ENCODE data around the gene ASCC1.

Gene ASCC1

GRCh38 chr10:72080042-72080975, 135.8 kb downstream of the ASCC1 start:
- DNase-seq: no peak

DNA sequence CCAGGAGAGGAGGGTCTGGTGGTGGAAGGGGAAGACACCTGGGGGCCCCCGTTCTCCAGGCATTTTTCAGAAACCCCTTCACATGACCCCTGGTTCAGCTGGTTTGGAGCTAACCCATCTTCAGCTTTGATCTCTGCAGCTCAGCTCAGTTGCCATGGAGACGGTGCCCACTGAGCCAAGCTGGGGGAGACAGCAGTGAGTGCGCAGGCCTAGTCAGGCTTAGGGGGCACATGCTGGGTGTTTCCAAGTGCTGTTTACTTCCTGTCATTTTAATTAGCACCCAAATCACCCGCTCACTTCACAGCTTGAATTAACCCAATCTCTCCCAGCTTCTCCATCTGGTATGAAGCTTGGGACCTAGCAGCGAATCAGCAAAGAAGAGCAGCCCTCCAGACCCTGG, 136.7 kb downstream of the ASCC1 start:
- DNase-seq: peak; percentile 73

DNA sequence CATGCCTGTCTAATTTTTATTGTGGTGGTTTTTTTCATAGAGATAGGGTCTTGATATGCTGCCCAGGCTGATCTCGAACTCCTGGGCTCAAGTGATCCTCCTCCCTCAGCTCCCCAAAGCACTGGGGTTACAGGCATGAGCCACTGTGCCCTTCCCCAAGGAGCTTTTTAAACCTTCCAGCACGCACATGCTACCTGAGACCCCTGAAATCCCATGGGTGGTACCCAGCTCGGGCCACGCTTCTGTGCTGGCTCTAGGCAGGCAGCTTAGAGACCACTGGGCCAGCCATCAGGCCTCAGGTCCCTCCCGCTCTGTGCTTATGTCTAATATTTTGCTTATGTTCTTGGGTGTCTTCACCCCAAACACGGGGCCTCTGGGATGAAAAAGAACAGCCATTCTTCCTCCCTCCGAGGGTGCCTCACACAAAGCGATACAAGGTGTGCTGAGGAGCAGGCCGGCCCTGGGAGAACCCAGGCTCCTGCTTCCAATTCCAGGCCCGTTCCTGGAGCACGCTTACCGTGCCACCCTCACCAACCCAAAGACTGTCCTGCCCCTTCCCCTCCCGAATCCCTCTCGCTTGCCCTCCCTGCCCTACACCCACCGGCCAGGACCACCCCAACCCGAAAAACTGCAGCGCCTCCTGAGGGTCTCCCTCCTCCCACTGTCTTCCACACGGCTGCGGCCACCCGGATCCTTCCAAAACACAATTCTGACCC, 138.6 kb downstream of the ASCC1 start:
- DNase-seq: no peak

DNA sequence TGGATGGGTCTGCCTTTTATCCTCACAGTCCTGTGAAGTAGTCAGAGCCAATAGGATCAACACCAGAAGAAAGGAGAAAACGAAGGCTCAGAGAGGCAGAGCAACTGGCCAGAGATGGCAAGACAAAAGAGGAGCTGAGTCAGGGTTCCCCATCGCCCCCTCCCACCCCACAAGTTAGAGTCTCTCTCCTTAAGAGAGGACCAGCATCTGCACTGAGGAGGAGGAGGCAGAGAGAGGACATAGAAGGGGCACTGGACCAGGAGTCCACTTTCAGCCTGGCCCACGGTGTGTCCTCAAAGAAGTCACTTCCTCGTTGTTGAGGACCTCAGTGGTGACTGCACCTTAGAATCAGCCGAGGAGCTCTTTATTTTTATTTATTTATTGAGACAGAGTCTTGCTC, 139.3 kb downstream of the ASCC1 start:
- DNase-seq: no peak

DNA sequence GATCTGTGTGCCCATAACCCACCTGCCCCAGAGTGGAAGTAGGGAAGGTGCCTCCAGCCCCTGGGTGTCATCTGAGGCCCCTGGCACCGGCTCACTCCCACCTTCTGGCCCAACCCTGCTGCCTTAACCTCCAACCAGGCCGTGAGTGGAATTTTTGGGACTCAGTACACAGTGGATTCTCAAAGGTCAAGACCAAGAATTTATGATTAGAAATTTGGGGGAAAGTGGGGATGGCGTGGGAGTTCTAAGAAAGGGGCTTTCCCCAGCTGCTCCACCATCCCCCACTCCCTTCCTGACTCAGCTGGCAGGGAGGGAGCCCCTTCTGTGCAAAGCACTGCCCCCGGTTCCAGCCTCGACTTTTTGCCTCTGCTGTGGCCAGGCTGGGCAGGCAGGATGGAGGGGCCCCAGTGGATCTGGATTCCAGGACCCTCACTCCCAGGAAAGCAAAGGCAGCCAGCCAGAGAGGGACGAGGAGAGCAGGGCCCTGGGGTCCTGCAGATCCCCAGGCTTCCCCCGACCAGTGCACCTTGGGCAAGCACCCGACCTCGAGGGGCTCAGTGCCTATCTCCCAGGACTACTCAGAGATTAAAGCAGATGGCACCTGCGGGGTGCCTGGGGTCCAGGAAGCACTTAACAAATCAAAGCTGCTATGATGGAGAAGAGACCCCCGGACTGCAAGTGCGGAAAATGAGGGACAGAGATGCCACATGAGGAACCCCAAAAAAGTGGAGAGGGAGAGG, 140.5 kb downstream of the ASCC1 start:
- DNase-seq: no peak

GRCh38 chr10:72074574-72075375, 141.3 kb downstream of the ASCC1 start:
- no peak for DNase-seq

- no peak for DNase-seq
Measured at GRCh38 chr10:72073708-72074573, 142.1 kb downstream of the ASCC1 start.

DNA sequence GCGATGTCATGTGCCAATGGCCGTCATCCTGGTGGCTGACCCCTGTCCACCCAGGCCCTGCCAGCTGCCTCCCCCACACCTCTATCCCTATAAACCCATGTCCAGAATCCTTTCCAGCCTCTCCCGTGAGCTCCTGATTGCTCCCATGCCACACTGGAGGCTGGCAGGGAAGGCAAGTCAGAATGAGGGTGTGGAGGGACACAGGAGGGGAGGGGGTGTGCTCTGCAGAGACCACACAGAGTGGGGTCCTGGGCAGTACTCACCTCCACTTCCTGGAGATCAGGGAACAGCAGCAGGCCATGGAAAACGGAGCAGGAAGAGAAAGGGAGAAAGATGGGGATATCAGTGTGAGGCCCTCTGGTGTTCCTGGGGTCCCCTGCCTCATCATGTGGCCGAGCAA, 143.4 kb downstream of the ASCC1 start:
- no peak for DNase-seq

- no peak for DNase-seq
Measured at GRCh38 chr10:72072046-72072445, 144.0 kb downstream of the ASCC1 start.

- DNase-seq: no peak
Measured at GRCh38 chr10:72069751-72070526, 146.1 kb downstream of the ASCC1 start.

- no peak for DNase-seq
Measured at GRCh38 chr10:72068901-72069446, 147.1 kb downstream of the ASCC1 start.

GRCh38 chr10:72068126-72068765, 147.8 kb downstream of the ASCC1 start:
- DNase-seq: no peak

DNA sequence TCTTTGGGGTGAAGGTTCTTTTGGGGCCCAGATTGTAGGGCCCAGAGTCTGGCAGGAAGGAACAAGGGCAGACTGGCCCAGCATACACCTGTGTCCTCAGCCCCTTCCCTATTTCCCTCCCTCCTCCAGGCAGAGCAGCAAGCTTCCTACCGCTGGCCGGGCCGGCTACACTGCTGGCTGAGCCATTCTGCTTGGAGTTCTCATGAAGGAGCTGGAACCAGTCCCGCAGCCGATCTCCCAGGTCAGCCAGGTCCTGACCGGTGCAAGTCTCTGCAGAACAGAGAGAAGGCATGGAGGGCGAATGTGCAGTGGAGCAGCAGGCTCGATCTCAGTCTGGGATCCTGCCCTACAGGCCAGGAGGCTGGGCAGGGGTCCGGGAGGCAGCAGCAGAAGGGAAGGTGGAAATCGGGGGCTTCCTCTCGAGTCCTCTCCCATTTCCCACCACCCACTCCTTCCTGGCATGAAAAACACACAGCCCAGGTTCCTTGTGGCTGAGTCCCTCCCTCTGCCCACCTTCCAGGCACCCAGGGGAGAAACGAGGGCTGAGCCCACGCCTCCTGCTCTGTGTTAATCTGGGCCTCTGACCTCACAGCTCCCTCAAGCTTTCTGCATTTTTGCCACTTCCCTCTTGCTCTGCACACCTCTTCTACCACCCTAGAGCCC, 148.5 kb downstream of the ASCC1 start:
- no peak for DNase-seq

- DNase-seq: no peak
Measured at GRCh38 chr10:72066318-72067284, 149.5 kb downstream of the ASCC1 start.

DNA sequence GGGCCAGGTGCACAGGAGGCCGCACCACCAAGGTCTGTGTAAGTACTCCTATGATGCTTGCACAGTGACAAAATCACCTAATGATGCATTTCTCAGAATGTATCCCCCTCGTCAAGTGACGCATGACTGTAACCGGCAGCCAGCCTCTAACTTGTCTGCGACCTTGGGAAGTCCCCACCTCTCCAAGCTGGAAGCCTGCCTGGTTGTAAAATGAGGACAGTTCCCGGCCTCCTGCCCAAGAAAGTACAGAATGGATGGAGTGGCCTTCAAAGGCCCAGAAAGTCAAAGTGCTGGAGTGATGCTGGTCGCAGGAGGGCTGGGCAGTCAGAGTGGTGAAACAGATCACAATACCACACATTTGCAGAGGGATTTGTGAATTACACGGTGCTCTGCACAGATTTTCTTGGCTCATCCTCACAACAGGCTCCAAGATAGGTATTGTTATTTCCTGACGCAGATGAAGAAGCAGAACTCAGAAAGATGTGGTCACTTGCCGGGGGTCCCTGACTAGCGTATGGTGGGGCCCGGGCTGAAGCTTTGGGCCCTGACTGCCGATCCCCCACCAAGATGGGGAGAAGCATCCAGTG, 150.5 kb downstream of the ASCC1 start:
- DNase-seq: no peak

DNA sequence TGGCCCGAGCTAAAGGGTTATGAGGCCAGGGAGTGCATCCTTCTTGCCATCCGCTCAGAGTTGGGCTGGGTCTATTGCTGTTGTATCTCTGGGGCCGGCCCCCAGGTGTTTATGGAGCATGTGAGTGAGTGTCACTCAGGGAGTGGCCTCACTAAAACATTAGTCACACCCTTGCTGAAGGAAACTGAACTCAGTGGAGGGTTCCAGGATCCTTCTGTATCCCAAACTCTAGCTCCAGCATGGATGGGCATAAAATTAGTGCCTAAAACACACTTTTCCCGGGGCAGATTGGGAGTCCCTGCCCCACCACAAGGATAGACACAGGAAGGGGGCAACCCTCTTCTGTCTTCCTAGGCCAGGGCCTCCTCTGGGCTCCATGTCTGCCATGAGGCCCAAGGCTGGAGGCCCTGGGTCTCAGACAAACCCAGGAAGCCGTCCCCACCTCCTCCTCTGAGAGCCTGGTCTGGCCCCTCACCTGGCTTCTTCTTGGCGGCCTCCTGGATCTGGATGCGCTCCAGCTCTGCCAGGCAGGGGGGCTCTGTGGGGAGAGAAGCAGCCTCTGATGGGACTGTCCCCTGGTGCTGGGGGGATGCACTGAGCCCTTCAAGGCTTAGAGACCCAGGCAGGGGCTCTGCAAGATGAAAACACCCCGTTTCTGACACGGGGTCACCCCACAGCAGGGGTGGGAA, 152.2 kb downstream of the ASCC1 start:
- DNase-seq: no peak

Measured in CD4-positive, alpha-beta T cell treated with Interleukin-6 for 4 hours (primary cell).